Measurements from ENCODE around the gene ATF4.
"Not testable (repeated sequence)": the region's sequence is repeated elsewhere in the genome, so short reads cannot be mapped to it uniquely, and the experiment has no call there.

ATF4 gene

GRCh38 chr22:39519681-39520225, 609 bp upstream of the ATF4 start:
- peak; percentile 98 for DNase-seq (ENCODE audit: low spot score)
- TF ChIP-seq, protein P1, sequence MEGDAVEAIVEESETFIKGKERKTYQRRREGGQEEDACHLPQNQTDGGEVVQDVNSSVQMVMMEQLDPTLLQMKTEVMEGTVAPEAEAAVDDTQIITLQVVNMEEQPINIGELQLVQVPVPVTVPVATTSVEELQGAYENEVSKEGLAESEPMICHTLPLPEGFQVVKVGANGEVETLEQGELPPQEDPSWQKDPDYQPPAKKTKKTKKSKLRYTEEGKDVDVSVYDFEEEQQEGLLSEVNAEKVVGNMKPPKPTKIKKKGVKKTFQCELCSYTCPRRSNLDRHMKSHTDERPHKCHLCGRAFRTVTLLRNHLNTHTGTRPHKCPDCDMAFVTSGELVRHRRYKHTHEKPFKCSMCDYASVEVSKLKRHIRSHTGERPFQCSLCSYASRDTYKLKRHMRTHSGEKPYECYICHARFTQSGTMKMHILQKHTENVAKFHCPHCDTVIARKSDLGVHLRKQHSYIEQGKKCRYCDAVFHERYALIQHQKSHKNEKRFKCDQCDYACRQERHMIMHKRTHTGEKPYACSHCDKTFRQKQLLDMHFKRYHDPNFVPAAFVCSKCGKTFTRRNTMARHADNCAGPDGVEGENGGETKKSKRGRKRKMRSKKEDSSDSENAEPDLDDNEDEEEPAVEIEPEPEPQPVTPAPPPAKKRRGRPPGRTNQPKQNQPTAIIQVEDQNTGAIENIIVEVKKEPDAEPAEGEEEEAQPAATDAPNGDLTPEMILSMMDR (IDR thresholded peaks at IDR 0.05; ENCODE audit: extremely low read depth, missing control alignments): peak; percentile 54

DNA sequence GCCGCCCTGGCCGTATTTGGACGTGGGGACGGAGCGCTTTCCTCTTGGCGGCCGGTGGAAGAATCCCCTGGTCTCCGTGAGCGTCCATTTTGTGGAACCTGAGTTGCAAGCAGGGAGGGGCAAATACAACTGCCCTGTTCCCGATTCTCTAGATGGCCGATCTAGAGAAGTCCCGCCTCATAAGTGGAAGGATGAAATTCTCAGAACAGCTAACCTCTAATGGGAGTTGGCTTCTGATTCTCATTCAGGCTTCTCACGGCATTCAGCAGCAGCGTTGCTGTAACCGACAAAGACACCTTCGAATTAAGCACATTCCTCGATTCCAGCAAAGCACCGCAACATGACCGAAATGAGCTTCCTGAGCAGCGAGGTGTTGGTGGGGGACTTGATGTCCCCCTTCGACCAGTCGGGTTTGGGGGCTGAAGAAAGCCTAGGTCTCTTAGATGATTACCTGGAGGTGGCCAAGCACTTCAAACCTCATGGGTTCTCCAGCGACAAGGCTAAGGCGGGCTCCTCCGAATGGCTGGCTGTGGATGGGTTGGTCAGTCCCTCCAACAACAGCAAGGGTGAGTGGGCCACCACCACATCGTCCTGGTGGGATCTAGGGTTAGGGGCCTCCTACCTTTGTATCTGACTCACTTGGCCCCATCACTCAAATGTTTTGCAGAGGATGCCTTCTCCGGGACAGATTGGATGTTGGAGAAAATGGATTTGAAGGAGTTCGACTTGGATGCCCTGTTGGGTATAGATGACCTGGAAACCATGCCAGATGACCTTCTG, 934 bp downstream of the ATF4 start:
- DNase-seq (ENCODE audit: low spot score): not testable (repeated sequence)

GRCh38 chr22:39522091-39522490, 1.7 kb downstream of the ATF4 start:
- not testable (repeated sequence) for DNase-seq (ENCODE audit: low spot score)

DNA sequence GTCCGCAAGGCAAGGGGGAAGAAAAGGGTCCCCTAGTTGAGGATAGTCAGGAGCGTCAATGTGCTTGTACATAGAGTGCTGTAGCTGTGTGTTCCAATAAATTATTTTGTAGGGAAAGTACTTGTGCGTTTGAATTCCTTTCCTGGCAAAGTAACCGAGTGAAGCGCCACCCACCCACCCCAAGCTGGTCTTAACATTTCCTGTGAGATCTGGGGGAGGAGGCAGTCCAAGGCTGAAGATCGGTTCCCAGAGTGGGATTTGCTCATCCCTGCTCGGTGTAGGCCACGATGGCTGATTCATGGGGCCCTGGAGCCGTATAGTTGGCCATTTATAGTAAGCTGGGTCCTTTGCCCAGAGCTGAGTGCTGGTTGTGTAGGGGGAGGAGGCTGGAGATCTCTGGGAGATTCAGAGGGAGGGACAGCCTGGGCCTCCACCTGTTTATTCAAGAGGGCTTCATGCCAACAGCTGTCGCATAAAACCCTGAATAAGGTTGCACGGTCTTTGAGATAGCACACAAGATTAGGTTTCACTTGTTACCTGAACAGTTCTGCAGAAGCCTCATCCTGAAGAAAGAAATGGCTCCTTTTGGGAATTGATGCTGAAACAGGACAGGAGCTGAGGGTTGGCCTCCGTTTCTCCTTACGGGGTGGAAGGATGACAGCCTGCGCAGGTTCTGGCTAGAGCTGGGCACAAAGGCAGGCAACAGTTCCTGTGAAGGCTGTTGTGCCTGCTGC, 2.4 kb downstream of the ATF4 start:
- DNase-seq (ENCODE audit: low spot score): no peak
- TF ChIP-seq, protein P1 (IDR thresholded peaks at IDR 0.05; ENCODE audit: extremely low read depth, missing control alignments): no peak

GRCh38 chr22:39524089-39524752, 3.9 kb downstream of the ATF4 start:
- no peak for DNase-seq (ENCODE audit: low spot score)
- TF ChIP-seq, protein P1 (IDR thresholded peaks at IDR 0.05; ENCODE audit: extremely low read depth, missing control alignments): no peak

GRCh38 chr22:39524753-39525657, 4.6 kb downstream of the ATF4 start:
- DNase-seq (ENCODE audit: low spot score): no peak

GRCh38 chr22:39525658-39525975, 5.3 kb downstream of the ATF4 start:
- no peak for DNase-seq (ENCODE audit: low spot score)
- TF ChIP-seq, protein P1 (IDR thresholded peaks at IDR 0.05; ENCODE audit: extremely low read depth, missing control alignments): no peak

More at GRCh38 chr22:39524753-39525657, 4.6 kb downstream of the ATF4 start:
- TF ChIP-seq, protein P1 (IDR thresholded peaks at IDR 0.05; ENCODE audit: extremely low read depth, missing control alignments): no peak
